HT1080 (cell line): ENCODE results near the gene SPAG16. TPM values are rescaled to one million over a fixed set of nuclear protein-coding genes. Genes with fewer than 3 reads are reported as not detected.
A peak's percentile ranks its signal among the peaks of the same experiment; 100 is the strongest.
"Not testable (repeated sequence)": the region's sequence is repeated elsewhere in the genome, so short reads cannot be mapped to it uniquely, and the experiment has no call there.

Experiments used
- DNase-seq: peaks from one replicate; pipeline ENCODE4 v3.0.0-alpha.2; 2015; ENCODE audit warnings: low read depth
- total RNA-seq: library from RNA; depleted of rRNA; stranded (reverse); fragments of >200 nt; shearing (Covaris generic); gene quantifications from 2 replicates; pipeline ENCODE4 v1.2.3, GENCODE V29; 2014

The SPAG16 gene
- total RNA-seq, 1 experiment from 2014 or later = 15.4 TPM

GRCh38 chr2:213407027-213407426, 122.8 kb downstream of the SPAG16 start:
- not testable (repeated sequence) for DNase-seq

- not testable (repeated sequence) for DNase-seq
Observed at GRCh38 chr2:213408426-213409070, 124.3 kb downstream of the SPAG16 start.

GRCh38 chr2:213410687-213411086, 126.4 kb downstream of the SPAG16 start:
- not testable (repeated sequence) for DNase-seq

- no peak for DNase-seq
Observed at GRCh38 chr2:213411582-213412289, 127.5 kb downstream of the SPAG16 start.

- no peak for DNase-seq
Observed at GRCh38 chr2:213415093-213415492, 130.8 kb downstream of the SPAG16 start.

GRCh38 chr2:213416832-213417231, 132.6 kb downstream of the SPAG16 start:
- no peak for DNase-seq

- DNase-seq = no peak
Observed at GRCh38 chr2:213419980-213420379, 135.7 kb downstream of the SPAG16 start.

- DNase-seq = no peak
Observed at GRCh38 chr2:213420828-213421385, 136.6 kb downstream of the SPAG16 start.

- no peak for DNase-seq
Observed at GRCh38 chr2:213422211-213422610, 137.9 kb downstream of the SPAG16 start.

GRCh38 chr2:213425618-213426017, 141.4 kb downstream of the SPAG16 start:
- no peak for DNase-seq

GRCh38 chr2:213429516-213429915, 145.3 kb downstream of the SPAG16 start:
- peak; percentile 70 for DNase-seq

- DNase-seq = no peak
Observed at GRCh38 chr2:213443921-213444320, 159.7 kb downstream of the SPAG16 start.

GRCh38 chr2:213451542-213452239, 167.4 kb downstream of the SPAG16 start:
- DNase-seq = no peak

GRCh38 chr2:213455316-213456008, 171.2 kb downstream of the SPAG16 start:
- peak; percentile 9 for DNase-seq

- DNase-seq = no peak
Observed at GRCh38 chr2:213475433-213475832, 191.2 kb downstream of the SPAG16 start.

- peak; percentile 20 for DNase-seq
Observed at GRCh38 chr2:213476641-213477040, 192.4 kb downstream of the SPAG16 start.

GRCh38 chr2:213490087-213490486, 205.8 kb downstream of the SPAG16 start:
- no peak for DNase-seq

GRCh38 chr2:213491376-213491775, 207.1 kb downstream of the SPAG16 start:
- no peak for DNase-seq

GRCh38 chr2:213496226-213496625, 212.0 kb downstream of the SPAG16 start:
- no peak for DNase-seq

GRCh38 chr2:213500881-213501280, 216.6 kb downstream of the SPAG16 start:
- no peak for DNase-seq

GRCh38 chr2:213524164-213524563, 239.9 kb downstream of the SPAG16 start:
- no peak for DNase-seq
